Uterus (tissue), 2 donors: ENCODE results near the gene AGPAT4.

ENCODE experiments used
- CTCF ChIP-seq, 4 experiments: fragments of 200-600 bp in 2 of 4; fragments of 450-650 bp in 2 of 4; sonication (generic) in 2 of 4; IDR thresholded peaks; one replicate each; pipeline ENCODE4 v1.5.1; 2016 to 2019; ENCODE audit warnings: antibody characterized with exemption in 4 of 4, mild to moderate bottlenecking in 2 of 4, moderate library complexity in 1 of 4
- POLR2A ChIP-seq, 2 donors: fragments of 450-650 bp; IDR thresholded peaks; one replicate each; pipeline ENCODE4 v1.6.1; 2016; ENCODE audit warnings: antibody characterized with exemption in 2 of 2, mild to moderate bottlenecking in 1 of 2, moderate library complexity in 1 of 2

- no peak for TF ChIP-seq CTCF (IDR thresholded peaks at IDR 0.05)
- no peak for TF ChIP-seq POLR2A (IDR thresholded peaks at IDR 0.05)
These were observed 7.2 kb upstream of the AGPAT4 start for GRCh38 chr6:161281092-161281491.
